Esophagus squamous epithelium (tissue), 5 donors: Measurements from ENCODE around the gene TRIM9. TPM values are rescaled to one million over a fixed set of nuclear protein-coding genes. Genes with fewer than 3 reads are reported as not detected.

ENCODE experiments used
- DNase-seq: peaks from one replicate; lab custom pipeline; 2025; lab: John Stamatoyannopoulos, UW
- H3K27ac ChIP-seq, 4 donors: fragments of 200-600 bp; sonication (generic); one replicate each; pipeline ENCODE4 v1.5.1; 2016 to 2019; ENCODE audit warnings: mild to moderate bottlenecking in 1 of 4
- H3K27me3 ChIP-seq, 4 donors: fragments of 200-600 bp; sonication (generic); 1 replicate in 3 of 4; 2 replicates in 1 of 4; pipeline versions ENCODE4 v1.5.1 to v1.6.0; 2017 to 2021; ENCODE audit warnings: antibody characterized with exemption in 1 of 4
- H3K36me3 ChIP-seq, 3 donors: fragments of 200-600 bp; sonication (generic); one replicate each; pipeline ENCODE4 v1.5.1; 2016 to 2019
- H3K4me1 ChIP-seq, 3 donors: fragments of 200-600 bp; sonication (generic); one replicate each; pipeline ENCODE4 v1.5.1; 2017 to 2019
- H3K4me3 ChIP-seq, 4 donors: fragments of 200-600 bp; sonication (generic); 1 replicate in 3 of 4; 2 replicates in 1 of 4; pipeline ENCODE4 v1.5.1; 2016 to 2019; ENCODE audit warnings: mild to moderate bottlenecking in 2 of 4, moderate library complexity in 1 of 4
- H3K9me3 ChIP-seq, 3 donors: fragments of 200-600 bp; sonication (generic); one replicate each; pipeline ENCODE4 v1.5.1; 2016 to 2019
- POLR2A ChIP-seq, 4 donors: fragments of 450-650 bp; IDR thresholded peaks; one replicate each; pipeline ENCODE4 v1.6.1; 2017; ENCODE audit warnings: antibody characterized with exemption in 4 of 4, mild to moderate bottlenecking in 4 of 4, moderate library complexity in 3 of 4
- WGBS, 2 donors: methylation state at CpG; one replicate each; pipeline ENCODE4 v1.1.5; 2018; 5-methylcytosine and 5-hydroxymethylcytosine counted together
- intact Hi-C: fragments of 100-400 bp; cut with DNase I; formaldehyde crosslinking; loops from one replicate; pipeline ENCODE4 v1.15.0; 2022
- total RNA-seq, 4 donors: library from RNA; depleted of rRNA; stranded (reverse); fragments of >200 nt; gene quantifications; one replicate each; pipeline ENCODE4 v1.1.0, GENCODE V29; 2016
- TF ChIP-seq, protein P1 (sequence below), 6 experiments: fragments of 450-650 bp in 4 of 6; fragments of 200-600 bp in 2 of 6; sonication (generic) in 2 of 6; IDR thresholded peaks; one replicate each; pipeline ENCODE4 v1.5.1; 2016 to 2019; ENCODE audit warnings: antibody characterized with exemption in 6 of 6, mild to moderate bottlenecking in 4 of 6, moderate library complexity in 4 of 6
- donor health status: DM: yes; HTN: yes; CAD: no.

The TRIM9 gene
- total RNA-seq, 4 donors from 2014 or later, result 0.09 to 3.1 (median 0.21) TPM; not detected in 1

DNA sequence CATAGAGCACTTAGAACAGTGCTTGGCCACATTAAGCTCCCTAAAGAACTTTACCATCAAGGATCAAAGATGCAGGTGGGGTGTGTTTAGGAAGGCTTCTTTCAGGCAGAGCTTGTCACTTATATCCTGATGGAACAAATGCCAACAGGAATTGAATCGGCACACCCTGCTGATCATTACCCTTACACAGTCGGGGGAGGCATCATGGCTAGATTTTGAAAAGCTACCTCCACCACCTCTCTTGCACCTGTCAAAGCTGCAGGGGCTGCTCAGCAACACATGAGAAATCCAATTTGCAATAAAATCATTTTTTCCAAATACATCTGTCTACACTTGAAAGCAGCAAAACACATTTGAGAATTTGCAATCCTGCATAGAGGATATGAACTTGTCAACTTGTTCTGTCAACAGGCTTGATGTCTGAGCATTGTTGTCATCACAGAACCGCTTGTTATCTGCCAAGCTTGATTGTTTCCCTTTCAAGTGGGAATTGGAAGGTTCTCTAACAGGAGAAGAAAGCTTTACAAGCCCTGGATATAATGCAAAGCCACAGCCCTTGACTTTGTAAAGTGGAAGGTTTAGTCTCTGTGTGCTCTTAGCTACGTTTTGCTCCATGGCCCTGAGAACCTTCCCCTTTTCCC lies 24.6 kb upstream of the TRIM9 start:
- intact Hi-C loops, result no loop called here
- 38 to 57% methylated on average over 4 of the region's 4 CpGs for WGBS, 2 donors
- H3K9me3 ChIP-seq, result no peaks in the 10 kb centered on the region
- H3K4me3 ChIP-seq, result no peak overlapping the region
- no peak for DNase-seq
- no peaks in the 10 kb centered on the region for H3K36me3 ChIP-seq
- no peak overlapping the region for H3K27ac ChIP-seq
- peaks cover 0 to 10% (median 0%) of the 10 kb centered on the region in 4 donors for H3K27me3 ChIP-seq
- H3K4me1 ChIP-seq, result peaks cover 0 to 8% (median 0%) of the 10 kb centered on the region in 3 donors
- TF ChIP-seq, protein P1, sequence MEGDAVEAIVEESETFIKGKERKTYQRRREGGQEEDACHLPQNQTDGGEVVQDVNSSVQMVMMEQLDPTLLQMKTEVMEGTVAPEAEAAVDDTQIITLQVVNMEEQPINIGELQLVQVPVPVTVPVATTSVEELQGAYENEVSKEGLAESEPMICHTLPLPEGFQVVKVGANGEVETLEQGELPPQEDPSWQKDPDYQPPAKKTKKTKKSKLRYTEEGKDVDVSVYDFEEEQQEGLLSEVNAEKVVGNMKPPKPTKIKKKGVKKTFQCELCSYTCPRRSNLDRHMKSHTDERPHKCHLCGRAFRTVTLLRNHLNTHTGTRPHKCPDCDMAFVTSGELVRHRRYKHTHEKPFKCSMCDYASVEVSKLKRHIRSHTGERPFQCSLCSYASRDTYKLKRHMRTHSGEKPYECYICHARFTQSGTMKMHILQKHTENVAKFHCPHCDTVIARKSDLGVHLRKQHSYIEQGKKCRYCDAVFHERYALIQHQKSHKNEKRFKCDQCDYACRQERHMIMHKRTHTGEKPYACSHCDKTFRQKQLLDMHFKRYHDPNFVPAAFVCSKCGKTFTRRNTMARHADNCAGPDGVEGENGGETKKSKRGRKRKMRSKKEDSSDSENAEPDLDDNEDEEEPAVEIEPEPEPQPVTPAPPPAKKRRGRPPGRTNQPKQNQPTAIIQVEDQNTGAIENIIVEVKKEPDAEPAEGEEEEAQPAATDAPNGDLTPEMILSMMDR (IDR thresholded peaks at IDR 0.05), result no peak
- TF ChIP-seq POLR2A (IDR thresholded peaks at IDR 0.05), result no peak

DNA sequence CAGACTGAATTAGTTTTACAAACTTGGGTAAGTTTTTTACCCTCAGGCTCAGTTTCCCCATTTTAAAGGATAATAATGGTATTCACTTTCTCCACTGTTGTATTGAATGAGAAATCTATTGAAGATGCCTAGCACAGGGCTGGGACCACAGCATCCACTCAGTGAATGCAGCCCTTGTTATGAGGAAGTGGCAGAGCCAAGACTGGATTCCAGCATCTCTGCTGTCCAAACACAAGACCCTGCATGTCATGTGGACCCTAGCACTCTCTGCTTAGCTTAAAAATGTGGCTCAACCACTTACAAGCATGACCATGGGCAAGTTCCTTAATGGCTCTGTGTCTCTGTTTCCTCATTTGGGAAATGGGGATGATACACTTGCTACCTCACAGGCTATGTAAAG lies 24.1 kb upstream of the TRIM9 start:
- DNase-seq, result no peak
- H3K36me3 ChIP-seq, result no peaks in the 10 kb centered on the region
- intact Hi-C loops, result no loop called here
- no peaks in the 10 kb centered on the region for H3K9me3 ChIP-seq
- no peak overlapping the region for H3K27ac ChIP-seq
- H3K4me1 ChIP-seq, result peaks cover 0 to 8% (median 0%) of the 10 kb centered on the region in 3 donors
- peaks cover 0 to 10% (median 0%) of the 10 kb centered on the region in 4 donors for H3K27me3 ChIP-seq
- no peak overlapping the region for H3K4me3 ChIP-seq
- TF ChIP-seq, protein P1 (IDR thresholded peaks at IDR 0.05), result no peak
- no peak for TF ChIP-seq POLR2A (IDR thresholded peaks at IDR 0.05)

DNA sequence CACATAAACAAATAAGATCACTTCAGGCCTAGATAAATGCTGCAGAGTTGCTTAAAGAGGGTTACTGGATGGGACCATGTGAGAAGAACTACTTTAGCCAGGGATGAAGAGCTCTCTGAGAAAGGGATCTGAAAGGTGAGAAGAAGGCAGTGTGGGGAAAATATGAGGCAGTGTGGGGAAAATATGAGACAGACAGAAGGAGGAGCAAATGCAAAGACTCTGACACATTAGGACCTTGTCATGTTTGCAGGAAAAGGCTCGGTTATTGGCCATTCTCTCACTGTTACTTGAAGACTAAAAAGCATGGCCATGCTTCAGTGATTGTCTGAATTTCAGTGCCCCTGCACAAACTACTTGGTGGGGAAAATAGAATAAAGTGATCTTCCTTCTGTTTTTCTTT lies 22.7 kb upstream of the TRIM9 start:
- peaks cover 0 to 10% (median 2%) of the 10 kb centered on the region in 4 donors for H3K27me3 ChIP-seq
- no peak overlapping the region for H3K4me3 ChIP-seq
- no peaks in the 10 kb centered on the region for H3K9me3 ChIP-seq
- no peak for DNase-seq
- WGBS, 2 donors, result 50 to 55% methylated on average over 1 of the region's 1 CpG
- peaks cover 0 to 8% (median 0%) of the 10 kb centered on the region in 3 donors for H3K4me1 ChIP-seq
- intact Hi-C loops, result no loop called here
- H3K27ac ChIP-seq, result no peak overlapping the region
- no peaks in the 10 kb centered on the region for H3K36me3 ChIP-seq
- TF ChIP-seq, protein P1 (IDR thresholded peaks at IDR 0.05), result no peak
- TF ChIP-seq POLR2A (IDR thresholded peaks at IDR 0.05), result no peak

DNA sequence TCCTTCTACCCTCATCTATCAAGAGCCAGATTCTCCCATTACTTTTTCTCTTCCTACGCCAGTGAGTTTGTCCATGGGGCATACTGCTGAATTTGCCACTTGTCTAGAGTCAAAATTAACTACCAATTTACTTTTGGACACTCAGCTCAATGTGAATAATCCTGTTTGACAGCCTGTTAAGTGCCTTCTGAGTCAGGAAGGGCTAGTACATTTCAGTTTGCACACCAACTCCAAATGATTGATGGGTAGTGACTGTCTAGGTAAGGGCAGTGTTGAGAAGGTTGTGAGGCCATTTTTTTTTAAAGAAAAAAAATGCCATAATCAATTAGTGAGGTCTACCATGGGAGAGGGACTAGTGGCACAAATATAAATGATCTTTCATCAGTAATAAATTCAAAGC lies 21.8 kb upstream of the TRIM9 start:
- no peaks in the 10 kb centered on the region for H3K36me3 ChIP-seq
- TF ChIP-seq, protein P1 (IDR thresholded peaks at IDR 0.05), result no peak
- TF ChIP-seq POLR2A (IDR thresholded peaks at IDR 0.05), result no peak
- peaks cover 0 to 4% (median 0%) of the 10 kb centered on the region in 3 donors for H3K4me1 ChIP-seq
- 94 to 100% methylated on average over 1 of the region's 1 CpG for WGBS, 2 donors
- no peaks in the 10 kb centered on the region for H3K9me3 ChIP-seq
- no peak for DNase-seq
- H3K4me3 ChIP-seq, result no peak overlapping the region
- peaks cover 0 to 10% (median 2%) of the 10 kb centered on the region in 4 donors for H3K27me3 ChIP-seq
- H3K27ac ChIP-seq, result no peak overlapping the region
- intact Hi-C loops, result no loop called here

DNA sequence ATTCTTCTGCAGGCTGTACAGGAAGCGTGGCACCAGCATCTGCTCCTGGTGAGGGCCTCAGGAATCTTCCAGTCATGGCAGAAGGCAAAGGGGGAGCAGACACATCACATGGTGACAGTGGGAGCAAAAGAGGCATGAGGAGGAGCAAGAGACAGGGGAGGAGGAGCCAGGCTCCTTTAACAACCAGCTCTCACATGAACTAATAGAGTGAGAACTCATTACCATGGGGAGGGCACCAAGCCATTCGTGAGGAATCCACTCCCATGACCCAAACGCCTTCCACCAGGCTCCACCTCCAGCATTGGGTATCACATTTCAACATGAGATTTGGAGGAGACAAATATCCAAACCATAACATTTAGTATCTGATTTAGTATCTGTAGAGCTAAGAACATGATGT lies 14.7 kb upstream of the TRIM9 start:
- no peak for DNase-seq
- Histone ChIP-seq H3K9me3 (no peaks in the 10 kb centered on the region), H3K4me1 (no peaks in the 10 kb centered on the region), H3K36me3 (no peaks in the 10 kb centered on the region), H3K4me3 (no peak overlapping the region), H3K27me3 (peaks cover 0 to 26% (median 2%) of the 10 kb centered on the region in 4 donors), H3K27ac (no peak overlapping the region)
- TF ChIP-seq, protein P1 (IDR thresholded peaks at IDR 0.05), result no peak
- WGBS, 2 donors, result 16 to 60% methylated on average over 2 to 3 of the region's 3 CpGs
- intact Hi-C loops, result no loop called here
